KBM-7 (cell line): Measurements from ENCODE around the gene HELZ.
"Not testable (repeated sequence)": the region's sequence is repeated elsewhere in the genome, so short reads cannot be mapped to it uniquely, and the experiment has no call there.

Source experiments
- DNase-seq: peaks from one replicate; pipeline ENCODE4 v3.0.0-alpha.2; 2015
- in situ Hi-C: fragments of 300-500 bp; cut with MboI; formaldehyde crosslinking; loops from 2 replicates; pipeline ENCODE4 v1.14.3; 2020; ENCODE audit warnings: low sequenced_read_pairs, low pct_unique_long_range_greater_than_20kb, mixed read lengths

Gene HELZ

DNA sequence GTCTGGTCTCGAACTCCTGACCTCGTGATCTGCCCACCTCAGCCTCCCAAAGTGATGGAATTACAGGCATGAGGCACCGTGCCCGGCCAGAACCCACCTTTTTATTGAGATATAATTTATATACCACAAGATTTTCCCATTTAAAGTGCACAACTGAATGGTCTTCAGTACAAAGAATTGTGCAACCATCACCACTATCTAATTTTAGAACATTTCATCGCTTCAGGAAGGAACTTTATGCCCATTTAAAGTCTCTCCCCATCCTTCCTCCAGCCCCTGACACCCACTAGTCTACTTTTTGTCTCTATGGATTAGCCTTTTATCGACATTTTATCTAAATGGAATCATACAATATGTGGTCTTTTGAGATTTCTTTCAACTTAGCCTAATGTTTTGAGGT lies 25.4 kb upstream of the HELZ start:
- peak; percentile 54 for DNase-seq
- in situ Hi-C loops, result no loop called here

DNA sequence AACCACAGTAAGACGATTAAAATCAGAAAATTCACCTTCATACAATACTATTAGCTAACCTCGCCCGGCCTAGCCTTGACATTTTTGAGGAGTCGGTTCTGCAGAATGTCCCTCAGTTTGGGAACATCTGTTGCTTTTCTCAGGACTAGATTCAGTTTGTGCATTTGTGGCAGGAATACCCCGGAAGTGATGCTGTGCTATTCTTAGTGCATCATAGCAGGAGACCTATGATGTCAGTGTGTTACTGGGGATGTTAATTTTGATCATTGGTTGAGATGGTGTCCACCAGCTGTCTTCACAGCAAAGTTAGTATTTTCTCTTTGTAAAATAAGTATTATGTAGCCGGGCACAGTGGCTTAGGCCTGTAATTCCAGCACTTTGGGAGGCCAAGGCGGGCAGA lies 21.5 kb upstream of the HELZ start:
- in situ Hi-C loops, result no loop called here
- DNase-seq, result no peak

DNA sequence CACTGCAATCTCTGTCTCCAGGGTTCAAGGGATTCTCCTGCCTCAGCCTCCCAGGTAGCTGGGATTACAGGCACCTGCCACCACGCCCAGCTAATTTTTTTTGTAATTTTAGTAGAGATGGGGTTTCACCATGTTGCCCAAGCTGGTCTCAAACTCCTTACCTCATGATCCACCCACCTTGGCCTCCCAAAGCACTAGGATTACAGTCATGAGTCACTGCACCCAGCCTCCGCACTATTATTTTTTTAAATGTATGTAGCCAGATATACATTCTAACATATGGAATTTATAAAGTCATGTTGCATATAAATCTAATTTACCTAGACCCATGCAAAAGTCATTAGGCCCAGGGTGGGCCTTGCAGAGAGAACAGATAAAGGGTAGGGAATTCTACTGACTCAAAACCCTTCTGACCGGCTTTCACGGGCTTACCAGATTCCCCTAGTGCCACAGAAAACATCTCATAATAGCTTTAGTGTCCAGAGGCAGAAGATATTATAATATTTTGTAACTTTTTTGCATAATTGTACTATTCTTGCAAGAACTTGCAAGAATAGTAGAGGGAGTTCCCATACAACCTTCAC lies 20.5 kb upstream of the HELZ start:
- no peak for DNase-seq
- in situ Hi-C loops, result no loop called here

DNA sequence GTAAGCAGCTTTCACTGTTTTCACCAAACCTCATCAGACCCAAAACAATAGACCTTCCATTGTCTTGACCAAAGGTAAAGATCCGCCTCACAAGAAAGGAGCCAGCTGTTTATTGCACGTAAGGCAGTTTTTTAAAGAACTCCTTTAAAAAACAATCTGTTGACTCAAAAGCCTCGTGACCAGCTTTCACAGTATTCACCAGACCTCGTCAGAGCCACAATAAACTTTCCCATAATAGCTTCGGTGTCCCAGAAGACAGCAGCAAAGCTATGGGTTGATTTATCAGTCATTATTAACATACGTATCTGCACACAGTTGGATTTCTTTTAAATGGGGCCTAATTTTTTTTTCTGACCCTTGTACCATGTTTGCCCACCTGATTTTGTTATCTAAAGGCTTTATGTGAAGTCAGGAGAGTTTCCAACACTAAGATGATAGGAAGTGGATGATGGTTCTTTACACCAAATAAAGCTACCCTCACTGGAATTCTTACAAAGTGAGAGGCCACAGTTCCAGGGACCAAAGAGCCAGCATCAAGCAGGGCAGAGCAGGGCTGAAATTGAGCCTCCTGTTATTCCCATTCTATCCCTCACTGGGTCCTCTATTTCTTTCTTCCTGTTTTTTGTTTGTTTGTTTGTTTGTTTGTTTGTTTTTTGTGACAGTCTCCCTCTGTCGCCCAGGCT lies 17.6 kb upstream of the HELZ start:
- DNase-seq, result no peak
- in situ Hi-C loops, result no loop called here

DNA sequence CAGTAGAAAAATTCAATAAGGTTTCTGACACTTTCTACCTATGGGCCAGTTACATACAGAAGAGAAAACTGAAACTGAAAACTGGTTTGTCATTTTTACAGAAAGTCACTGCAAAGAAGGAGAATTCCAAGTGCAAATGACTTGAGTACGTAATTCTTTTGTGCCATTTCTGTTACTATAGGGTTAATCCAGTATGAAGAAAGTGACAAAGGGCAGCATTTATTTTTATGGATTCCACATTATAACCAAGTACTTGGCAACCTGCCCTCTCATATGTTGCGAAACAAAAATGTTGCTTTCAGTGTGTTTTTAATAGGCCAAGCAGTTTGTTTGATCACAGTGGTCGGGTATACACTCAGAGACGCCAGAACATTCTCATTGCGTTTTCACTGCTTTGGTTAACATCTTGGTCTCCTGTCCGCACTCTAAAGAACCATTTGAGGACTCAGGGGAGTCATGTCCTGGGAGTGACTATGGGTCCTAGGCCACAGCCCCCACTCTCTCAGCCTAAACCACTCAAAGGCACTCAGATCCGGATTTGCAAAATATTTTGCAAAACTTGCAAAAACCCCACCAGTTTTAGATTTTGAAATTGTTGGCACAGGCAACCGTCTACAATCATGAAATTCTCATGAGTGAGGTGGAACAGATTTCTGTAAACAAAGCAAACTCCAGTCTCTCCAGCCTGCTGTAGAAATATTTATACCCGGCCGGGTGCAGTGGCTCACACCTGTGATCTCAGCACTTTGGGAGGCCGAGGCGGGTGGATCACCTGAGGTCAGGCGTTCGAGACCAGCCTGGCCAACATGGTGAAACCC lies 15.4 kb upstream of the HELZ start:
- in situ Hi-C loops, result no loop called here

DNA sequence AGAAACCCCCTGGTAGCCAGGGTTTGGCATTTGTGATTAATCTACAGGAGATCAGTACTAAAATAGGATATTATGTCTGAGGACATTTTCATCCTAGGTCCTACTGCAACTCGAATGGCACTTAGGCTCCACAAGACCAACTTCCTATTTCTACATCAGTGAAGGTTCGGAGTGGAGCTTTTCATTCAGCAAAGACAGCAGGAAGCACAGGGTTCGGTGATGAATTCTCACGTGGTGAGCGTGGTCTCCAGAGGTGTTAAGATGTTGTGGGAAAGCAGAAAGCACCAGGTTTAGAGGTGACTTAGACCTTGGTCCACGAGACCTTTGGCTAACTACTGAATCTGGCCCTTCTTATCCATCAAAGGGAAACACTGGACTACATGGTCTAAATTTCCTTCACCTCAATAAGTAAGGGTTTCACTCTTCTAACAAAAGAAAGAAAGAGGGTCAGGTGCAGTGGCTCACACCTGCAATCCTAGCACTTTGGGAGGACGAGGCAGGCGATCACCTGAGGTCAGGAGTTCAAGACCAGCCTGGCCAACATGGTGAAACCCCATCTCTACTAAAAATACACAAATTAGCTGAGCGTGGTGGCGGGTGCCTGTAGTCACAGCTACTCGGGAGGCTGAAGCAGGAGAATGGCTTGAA lies 13.9 kb upstream of the HELZ start:
- in situ Hi-C loops, result no loop called here
- DNase-seq, result peak; percentile 66

More for the DNA sequence above, 15.4 kb upstream of the HELZ start:
- peak; percentile 60 for DNase-seq

DNA sequence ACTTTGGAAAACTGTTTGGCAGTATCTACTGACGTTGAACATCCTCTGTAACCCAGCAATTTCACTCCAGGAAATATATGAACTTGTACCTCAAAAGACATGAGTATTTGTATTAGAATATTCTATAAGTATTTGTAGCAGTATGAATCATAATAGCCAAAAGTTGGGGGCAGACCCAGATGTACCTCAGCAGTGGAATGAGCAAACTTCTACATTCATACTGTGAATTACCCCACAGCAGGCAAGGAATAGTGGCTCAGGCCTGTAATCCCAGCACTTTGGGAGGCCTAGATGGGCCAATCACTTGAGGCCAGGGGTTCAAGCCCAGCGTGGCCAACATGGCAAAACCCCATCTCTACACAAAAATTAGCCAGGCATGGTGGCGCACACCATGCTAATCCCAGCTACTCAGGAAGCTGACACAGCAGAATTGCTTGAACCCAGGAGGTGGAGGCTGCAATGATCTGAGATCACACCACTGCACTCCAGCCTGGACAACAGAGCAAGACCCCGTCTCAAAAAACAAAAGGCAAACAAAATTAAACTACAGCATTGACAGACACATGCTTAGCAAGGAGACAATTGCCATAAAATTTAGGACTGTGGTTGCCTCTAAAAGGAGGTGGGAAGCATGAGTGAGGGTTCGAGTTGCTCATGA lies 11.2 kb upstream of the HELZ start:
- no peak for DNase-seq
- in situ Hi-C loops, result no loop called here

DNA sequence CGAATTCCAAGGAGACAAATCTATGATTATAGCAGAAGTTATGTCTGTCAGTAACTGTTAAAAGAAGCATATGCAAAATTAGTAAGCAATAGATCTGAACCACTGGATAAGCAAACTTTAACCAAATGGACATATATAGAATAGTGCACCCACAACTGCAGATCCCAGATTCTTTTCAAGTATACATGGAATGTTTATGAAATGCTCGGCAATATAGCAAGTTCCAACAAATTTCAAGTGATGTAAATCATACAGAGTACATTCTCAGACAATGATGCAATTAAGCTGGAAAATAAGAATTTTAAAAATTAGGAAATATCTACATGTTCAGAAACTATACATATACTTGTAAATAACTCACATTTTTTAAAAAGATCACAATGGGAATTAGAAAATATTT lies 8.4 kb upstream of the HELZ start:
- in situ Hi-C loops, result no loop called here
- no peak for DNase-seq

DNA sequence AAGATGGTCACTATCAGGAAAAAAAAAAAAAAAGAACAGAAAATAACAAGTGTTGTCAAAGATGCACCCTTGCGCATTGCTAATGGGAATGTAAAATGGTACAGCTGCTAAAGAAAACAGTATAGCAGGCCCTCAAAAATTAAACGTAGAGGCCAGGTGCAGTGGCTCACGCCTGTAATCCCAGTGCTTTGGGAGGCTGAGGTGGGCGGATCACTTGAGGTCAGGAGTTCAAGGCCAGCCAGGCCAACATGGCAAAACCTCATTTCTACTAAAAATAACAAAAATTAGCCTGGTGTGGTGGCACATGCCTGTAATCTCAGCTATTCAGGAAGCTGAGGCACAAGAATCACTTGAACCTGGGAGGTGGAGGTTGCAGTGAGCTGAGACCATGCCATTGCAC lies 6.6 kb upstream of the HELZ start:
- in situ Hi-C loops, DNase-seq: not testable (repeated sequence)

DNA sequence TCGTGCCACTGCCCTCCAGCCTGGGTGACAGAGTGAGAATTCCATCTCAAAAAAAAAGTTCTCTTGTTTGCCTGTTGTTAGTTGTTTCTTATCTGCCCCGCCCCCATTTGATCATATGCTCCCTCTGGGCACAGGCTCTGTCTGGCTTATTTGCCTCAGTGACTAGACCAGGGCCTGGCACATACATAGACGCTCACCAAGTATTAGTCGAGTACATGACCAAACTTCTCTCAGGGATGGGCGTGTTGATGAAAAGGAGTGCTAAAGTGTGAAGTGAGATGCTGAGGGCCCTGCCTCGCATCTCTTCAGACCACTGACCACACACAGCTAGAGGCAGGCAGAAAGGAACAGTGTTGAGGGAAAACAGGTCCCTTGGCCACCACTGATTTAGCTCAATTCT lies 3.3 kb upstream of the HELZ start:
- in situ Hi-C loops, result no loop called here
- no peak for DNase-seq

DNA sequence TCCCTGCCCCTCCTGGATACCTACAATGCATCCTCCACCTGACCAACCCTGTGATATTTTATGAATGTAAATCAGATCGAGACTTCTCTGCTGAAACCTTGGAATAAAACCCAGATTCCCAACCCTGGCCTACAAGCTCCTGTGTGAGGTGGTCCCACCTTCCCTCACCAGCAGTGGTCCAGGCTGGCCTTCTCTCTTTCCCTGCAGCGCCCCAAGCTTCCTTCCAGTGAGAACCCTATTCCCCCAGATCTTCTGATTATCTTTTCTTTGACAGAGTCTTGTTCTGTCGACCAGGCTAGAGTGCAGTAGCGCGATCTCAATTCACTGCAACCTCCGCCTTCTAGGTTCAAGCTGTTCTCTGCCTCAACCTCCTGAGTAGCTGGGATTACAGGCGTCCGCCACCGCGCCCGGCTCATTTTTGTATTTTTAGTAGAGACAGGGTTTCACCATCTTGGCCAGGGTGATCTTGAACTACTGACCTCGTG lies 2.5 kb upstream of the HELZ start:
- in situ Hi-C loops, result no loop called here
- no peak for DNase-seq

DNA sequence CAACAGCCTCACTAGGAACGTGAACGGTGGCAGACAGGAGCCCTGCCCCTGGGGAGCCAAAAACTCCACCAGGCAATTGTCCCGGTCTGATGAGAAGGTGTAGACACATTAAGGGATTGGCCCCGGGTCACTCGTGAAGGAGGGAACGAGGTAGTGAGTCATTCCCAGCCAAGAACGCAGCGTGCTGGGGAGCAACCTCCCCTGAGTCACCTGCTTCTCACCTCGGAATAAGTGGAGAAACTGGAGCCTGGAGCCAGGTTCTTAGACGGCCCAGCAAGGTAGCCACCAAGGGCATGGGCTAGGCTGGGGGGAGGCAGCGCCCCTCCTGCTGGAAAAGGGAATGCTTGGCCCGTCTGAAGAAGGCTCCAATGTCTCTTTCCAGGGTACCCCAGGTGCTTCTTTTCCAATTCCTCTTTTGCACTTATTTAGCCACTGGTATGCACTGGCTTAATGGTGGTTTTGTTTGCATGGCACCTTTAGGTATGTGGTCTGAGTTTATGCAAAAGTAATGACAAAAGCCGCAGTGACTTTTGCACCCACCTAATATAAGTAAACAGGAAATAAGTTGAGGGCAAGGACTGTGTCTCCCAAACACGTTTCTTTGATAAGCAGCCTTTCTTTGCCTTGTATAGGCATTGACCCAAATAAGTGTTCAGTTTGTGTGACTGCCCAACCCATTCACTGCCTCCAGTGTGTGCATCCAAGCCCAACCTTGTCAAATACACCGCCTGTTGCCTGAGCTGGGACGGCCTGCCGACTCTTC lies 1.8 kb upstream of the HELZ start:
- no peak for DNase-seq
- in situ Hi-C loops, result no loop called here

DNA sequence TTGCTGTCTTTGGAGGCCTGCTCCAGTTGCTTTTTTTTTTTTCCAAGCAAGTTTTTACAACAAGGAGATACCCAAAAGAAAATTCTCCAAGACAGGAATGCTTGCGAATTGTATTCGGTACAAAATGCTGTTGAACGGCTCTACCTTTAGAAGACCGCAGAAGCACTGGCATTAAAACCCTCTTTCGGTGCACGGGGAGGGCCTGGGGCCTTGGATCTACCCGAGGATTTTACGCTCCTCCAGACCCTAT lies 1.3 kb upstream of the HELZ start:
- in situ Hi-C loops, result no loop called here
- no peak for DNase-seq

DNA sequence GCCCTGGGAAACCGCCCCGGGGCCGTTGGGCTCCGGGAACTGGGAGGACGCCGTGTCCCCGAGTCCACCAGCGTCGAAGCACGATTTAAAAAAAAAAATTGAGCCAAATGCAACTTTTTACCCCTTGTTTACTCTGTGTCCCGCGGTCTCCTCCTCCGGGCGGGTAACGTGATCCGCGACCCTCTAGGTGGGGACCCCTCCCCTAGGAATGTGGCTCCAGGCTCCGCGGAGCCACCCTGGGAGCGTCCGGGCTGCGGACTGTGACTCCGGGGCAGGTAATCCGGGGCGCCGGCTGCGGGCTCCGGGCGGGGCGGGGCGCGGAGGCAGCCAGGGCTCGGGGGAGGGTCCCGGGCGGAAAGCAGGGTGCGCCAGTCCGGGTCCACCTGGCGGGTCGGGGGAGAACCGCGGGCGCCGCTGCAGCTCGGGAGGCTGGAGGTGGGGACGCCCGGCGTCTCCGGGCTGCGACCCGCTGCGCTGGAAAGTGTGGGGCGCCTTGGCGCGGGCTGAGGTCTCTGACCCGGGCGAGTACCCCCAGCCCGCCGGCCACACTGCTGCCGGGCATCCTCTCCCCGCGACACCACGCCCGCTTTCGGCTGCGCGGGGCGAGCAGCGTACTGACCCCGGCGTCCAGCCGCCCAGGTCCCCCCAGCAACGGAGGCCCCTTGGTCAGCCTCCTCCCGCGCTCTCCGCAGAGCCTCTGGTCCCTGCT lies 852 bp upstream of the HELZ start:
- no peak for DNase-seq
- in situ Hi-C loops, result no loop called here

DNA sequence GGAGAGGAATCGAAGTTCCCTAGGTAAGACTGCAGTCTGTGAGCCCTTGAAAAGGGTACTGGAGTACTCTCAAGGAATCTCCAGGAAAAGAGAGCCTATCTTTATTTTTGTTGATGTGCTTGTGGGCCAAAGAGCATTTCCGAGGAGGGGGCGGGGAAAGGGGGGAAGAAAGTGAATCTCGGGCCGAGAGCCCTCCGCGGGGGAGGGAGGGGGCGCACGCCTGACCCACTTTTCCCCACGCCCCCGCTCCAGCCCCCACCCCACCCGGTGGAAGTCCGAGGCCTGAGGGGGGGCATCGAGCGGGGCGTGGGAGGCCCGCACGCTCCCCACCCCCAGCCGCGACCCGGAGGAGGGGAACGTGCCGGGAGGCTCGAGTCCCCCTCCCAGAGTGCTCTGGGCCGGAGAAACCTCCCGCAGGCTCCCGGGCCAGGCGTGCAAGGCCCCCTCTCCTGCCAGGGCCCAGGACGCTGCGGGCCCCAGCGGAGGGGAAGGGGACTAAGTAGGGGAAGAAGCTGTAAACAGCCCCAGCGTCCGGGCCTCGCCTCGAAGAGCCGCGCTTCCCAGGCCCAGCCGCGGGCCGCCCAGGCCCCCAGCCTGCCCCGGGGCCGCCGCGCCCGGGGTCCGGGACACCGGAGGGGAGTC lies 444 bp downstream of the HELZ start:
- no peak for DNase-seq

DNA sequence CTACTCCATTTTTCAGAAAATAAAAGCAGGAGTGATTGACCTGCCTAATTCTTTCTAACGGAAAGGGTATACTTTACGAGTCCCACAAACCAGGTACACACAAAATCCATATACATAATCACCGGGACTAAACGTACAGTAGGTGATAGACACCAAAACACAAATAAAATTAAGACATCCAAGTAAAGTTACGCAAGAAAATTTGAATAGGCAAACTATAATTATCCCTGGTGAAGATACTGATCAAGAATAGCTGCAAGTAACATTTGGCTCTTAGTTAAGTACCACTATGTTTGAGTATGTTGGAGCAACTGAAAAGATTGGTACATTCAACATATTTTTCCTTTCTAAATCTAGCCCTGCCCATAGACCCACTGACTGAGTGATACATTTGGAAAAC lies 1.7 kb downstream of the HELZ start:
- DNase-seq, result no peak
- in situ Hi-C loops, result no loop called here

More for the DNA sequence above, 444 bp downstream of the HELZ start:
- in situ Hi-C loops, result no loop called here

DNA sequence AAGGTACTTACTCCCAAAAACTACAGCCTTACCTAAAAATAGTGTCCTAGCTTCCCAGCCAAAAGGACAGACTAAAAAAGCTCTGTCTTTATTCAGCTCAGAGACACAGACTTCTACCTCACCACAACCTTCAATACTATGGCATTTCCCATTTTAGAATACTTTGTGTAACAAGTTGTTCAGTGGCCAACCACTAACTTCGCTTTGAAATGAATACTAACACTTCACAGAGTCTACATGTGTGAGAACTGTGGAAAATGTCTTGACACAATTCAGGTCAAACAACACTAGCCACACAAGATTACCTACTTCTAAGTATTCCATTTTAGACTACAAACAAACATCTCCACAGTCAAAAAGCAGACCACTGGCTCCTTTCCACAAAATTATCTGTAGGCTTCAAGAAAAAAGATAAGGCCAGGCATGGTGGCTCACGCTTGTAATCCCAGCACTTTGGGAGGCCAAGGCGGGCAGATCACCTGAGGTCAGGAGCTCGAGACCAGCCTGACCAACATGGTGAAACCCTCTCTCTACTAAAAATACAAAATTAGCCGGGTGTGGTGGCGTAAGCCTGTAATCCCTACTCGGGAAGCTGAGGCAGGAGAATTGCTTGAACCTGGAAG lies 3.2 kb downstream of the HELZ start:
- in situ Hi-C loops, result no loop called here
- DNase-seq, result no peak

DNA sequence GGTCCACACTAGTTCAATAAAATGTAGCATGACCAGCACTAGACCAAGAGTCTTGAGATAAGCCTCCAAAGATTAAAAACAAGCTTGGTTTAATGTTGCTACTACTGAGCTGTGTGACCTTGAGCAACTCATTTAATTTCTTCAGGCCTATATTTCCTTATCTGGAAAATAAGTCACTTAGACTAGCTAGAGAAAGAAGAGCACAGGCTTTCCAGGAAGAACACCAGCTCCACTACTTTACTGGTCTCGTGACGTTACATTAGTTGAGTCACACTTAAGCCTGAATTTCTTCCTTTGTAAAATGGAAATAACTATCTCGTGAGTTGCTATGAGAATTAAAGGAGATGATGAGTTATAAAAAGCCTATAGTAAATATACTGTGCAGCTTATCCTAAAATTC lies 5.4 kb downstream of the HELZ start:
- in situ Hi-C loops, result no loop called here
- no peak for DNase-seq
